B cell (primary cell): ENCODE results near the gene DNAJC24.

ENCODE experiments used
- CTCF ChIP-seq: fragments of 200-600 bp; IDR thresholded peaks from one replicate; pipeline ENCODE4 v1.8.0; 2022; ENCODE audit warnings: antibody characterized with exemption, mild to moderate bottlenecking
- EZH2 ChIP-seq: IDR thresholded peaks from 2 replicates; pipeline ENCODE4 v1.6.1; 2012; ENCODE audit warnings: borderline replicate concordance, low read depth, mild to moderate bottlenecking, moderate library complexity, low read length; ENCODE audit not compliant: insufficient read depth, poor library complexity, severe bottlenecking

GRCh38 chr11:31441296-31441695 is 71.6 kb downstream of the DNAJC24 start:
- no peak for TF ChIP-seq CTCF
- no peak for TF ChIP-seq EZH2
